LNCaP clone FGC (cell line): ENCODE measurements around the gene CNIH2.

ENCODE experiments used
- DNase-seq: peaks from one replicate; pipeline ENCODE4 v3.0.0-alpha.2; 2011; ENCODE audit warnings: low read depth
- H3K4me3 ChIP-seq: 2 replicates; pipeline ENCODE4 v1.5.1; 2011; ENCODE audit warnings: mild to moderate bottlenecking, low read depth, low read length, control low read depth
- TF ChIP-seq, protein P1 (sequence below): IDR thresholded peaks from 2 replicates; pipeline ENCODE4 v1.5.1; 2012; ENCODE audit warnings: mild to moderate bottlenecking; ENCODE audit not compliant: control insufficient read depth, insufficient read depth; ENCODE audit errors: extremely low read depth

CNIH2 gene

DNA sequence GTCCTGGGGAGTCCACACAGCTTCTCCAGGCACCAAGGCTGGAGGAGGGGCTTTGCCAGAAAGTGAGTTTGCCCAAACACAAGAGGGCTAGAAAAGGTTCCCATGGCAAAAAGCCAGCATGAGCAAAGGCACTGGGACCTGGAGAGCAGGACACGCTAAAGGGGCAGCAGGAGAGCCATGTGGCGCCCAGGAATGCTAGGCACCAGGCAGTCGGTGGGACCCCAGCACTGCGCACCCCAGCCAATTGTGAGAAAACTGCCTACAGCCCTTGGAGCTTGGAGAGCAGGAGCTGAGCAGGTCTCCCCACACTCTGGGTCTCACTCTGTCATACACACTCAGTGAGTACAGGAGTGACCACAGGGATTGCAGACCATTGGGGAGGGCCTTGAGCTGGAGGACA lies 14.7 kb upstream of the CNIH2 start:
- TF ChIP-seq, protein P1, sequence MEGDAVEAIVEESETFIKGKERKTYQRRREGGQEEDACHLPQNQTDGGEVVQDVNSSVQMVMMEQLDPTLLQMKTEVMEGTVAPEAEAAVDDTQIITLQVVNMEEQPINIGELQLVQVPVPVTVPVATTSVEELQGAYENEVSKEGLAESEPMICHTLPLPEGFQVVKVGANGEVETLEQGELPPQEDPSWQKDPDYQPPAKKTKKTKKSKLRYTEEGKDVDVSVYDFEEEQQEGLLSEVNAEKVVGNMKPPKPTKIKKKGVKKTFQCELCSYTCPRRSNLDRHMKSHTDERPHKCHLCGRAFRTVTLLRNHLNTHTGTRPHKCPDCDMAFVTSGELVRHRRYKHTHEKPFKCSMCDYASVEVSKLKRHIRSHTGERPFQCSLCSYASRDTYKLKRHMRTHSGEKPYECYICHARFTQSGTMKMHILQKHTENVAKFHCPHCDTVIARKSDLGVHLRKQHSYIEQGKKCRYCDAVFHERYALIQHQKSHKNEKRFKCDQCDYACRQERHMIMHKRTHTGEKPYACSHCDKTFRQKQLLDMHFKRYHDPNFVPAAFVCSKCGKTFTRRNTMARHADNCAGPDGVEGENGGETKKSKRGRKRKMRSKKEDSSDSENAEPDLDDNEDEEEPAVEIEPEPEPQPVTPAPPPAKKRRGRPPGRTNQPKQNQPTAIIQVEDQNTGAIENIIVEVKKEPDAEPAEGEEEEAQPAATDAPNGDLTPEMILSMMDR, result no peak
- no peak for DNase-seq
- no peak overlapping the region for H3K4me3 ChIP-seq

DNA sequence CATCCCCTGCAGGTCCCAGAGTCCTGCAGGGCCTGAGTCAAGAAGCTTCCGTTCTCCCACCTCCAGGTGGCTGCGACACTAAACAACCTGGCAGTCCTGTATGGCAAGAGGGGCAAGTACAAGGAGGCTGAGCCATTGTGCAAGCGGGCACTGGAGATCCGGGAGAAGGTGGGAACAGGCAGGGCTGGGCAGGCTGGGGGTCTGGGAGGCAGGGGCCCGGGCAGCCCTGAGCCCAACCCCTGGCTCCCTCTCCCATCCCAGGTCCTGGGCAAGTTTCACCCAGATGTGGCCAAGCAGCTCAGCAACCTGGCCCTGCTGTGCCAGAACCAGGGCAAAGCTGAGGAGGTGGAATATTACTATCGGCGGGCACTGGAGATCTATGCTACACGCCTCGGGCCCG lies 14.2 kb upstream of the CNIH2 start:
- DNase-seq, result no peak

DNA sequence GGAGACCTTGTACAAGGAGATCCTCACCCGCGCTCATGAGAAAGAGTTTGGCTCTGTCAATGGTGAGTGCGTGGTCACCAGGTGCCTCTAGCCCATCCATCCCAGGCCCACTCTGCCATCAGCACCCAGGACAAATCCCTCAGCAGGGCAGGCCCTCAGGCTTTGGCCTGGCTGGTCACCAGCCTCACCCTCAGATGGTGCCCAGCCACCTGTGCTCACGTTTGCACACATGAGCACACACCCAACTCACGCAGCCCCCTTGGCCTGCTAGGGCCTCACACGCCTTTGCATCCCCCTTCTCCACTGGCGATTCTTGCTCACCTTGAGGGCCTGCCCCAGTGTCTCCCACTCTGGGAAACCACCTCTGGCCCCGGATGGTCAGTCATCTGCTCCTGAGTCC lies 13.6 kb upstream of the CNIH2 start:
- DNase-seq, result no peak
- H3K4me3 ChIP-seq, result no peak overlapping the region
- TF ChIP-seq, protein P1, result no peak

More for the DNA sequence above, 14.2 kb upstream of the CNIH2 start:
- TF ChIP-seq, protein P1, result no peak
- no peak overlapping the region for H3K4me3 ChIP-seq

DNA sequence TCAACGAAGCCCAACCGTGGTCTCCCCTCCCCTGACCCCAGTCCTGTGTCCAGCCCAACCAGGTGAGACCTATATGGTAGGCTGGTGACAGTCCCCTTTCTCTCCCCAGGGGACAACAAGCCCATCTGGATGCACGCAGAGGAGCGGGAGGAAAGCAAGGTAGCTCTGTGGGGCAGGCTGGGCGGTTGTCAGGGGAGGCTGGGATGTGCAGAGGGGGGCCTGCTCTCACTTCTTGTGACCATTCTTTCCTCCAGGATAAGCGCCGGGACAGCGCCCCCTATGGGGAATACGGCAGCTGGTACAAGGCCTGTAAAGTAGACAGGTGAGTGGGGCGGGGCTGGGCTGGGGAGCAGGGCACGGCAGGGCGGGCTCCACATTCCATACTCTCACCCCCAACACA lies 13.1 kb upstream of the CNIH2 start:
- no peak for DNase-seq
- H3K4me3 ChIP-seq, result no peak overlapping the region
- TF ChIP-seq, protein P1, result peak; percentile 32; the same call in 1 of the 2 replicates

DNA sequence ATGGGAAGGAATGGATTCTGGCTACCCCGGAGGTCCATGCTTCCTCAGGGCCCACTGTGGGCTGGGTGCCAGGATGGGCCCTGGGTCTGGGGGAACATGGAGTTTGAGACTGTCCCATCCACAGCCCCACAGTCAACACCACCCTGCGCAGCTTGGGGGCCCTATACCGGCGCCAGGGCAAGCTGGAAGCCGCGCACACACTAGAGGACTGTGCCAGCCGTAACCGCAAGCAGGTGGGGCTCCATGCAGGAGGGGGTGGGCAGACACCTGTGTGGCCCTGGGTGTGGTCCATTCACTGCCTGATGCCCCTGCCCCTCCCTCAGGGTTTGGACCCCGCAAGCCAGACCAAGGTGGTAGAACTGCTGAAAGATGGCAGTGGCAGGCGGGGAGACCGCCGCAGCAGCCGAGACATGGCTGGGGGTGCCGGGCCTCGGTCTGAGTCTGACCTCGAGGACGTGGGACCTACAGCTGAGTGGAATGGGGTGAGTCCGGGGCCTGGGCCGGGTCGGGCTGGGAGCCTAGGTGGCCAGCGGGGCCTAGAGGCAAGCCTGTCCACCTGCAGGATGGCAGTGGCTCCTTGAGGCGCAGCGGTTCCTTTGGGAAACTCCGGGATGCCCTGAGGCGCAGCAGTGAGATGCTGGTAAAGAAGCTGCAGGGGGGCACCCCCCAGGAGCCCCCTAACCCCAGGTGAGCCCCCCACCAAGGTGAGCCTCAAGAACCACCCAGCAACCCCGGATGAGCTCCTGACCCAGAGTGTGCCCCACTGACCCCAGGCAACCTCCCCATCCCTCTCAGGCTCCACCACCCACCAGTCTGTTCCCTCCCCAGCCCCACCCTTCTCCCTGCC lies 12.2 kb upstream of the CNIH2 start:
- TF ChIP-seq, protein P1, result no peak

DNA sequence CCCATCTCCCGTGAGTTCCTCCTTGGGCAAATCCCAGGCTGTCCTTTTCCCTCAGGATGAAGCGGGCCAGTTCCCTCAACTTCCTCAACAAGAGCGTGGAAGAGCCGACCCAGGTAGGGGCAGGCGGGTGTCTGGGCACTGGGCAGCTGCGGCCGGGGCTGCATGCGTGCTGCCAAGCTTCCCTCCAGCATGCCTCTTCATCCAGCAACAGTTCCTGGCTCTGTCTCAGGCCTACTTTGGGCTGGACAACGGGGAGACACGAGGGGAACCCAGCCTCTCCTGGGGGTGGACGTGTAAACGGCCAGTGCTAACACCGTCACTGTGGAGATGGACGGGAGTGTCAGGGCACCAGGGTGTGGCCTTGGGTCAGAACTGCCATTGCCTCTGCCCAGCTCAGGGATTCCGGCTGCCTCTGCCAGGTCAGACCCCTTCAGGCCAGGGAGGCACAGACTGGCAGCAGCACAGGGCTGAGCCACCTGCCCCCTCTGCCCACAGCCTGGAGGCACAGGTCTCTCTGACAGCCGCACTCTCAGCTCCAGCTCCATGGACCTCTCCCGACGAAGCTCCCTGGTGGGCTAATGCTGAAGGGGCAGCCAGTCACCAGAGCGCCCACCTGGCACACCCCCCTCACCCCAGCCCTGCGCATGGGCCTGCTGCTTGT lies 11.5 kb upstream of the CNIH2 start:
- TF ChIP-seq, protein P1, result no peak
- peak overlapping the region; percentile 96 for H3K4me3 ChIP-seq
- DNase-seq, result no peak

More for the DNA sequence above, 12.2 kb upstream of the CNIH2 start:
- H3K4me3 ChIP-seq, result no peak overlapping the region
- no peak for DNase-seq

DNA sequence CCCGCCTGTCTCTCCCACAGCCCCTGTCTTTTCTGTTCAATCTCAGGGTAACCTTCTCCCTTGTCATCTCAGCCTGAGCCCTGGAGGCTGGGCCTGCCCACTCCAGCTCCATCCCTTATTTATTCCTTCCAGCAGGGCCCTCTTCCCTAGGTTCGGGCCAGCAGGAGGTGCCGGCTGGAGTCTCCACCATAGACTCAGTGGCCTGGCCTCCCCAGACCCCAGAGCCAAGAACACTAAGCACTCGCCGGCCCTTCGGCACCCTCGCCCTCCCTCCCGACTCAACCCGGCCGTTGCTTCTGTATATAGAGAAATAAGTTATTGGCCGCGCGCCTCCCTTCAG lies 11.0 kb upstream of the CNIH2 start:
- TF ChIP-seq, protein P1, result no peak
- DNase-seq, result no peak
- H3K4me3 ChIP-seq, result peak overlapping the region; percentile 96
